Subcutaneous abdominal adipose tissue (tissue), 5 donors: ENCODE measurements around the gene DAP3.
"Not testable (repeated sequence)": the region's sequence is repeated elsewhere in the genome, so short reads cannot be mapped to it uniquely, and the experiment has no call there.

Experiments used
- H3K27ac ChIP-seq: one replicate; pipeline ENCODE4 v1.7.0; 2013; ENCODE audit warnings: low read depth, mild to moderate bottlenecking, inconsistent platforms, low read length, moderate library complexity
- H3K27me3 ChIP-seq, 5 donors: one replicate each; pipeline ENCODE4 v1.7.0; 2013; ENCODE audit warnings: low read length in 5 of 5, inconsistent platforms in 1 of 5; ENCODE audit not compliant: control insufficient read depth in 5 of 5, insufficient read depth in 4 of 5
- H3K36me3 ChIP-seq, 5 donors: one replicate each; pipeline ENCODE4 v1.7.0; 2013; ENCODE audit warnings: low read length in 5 of 5; ENCODE audit not compliant: control insufficient read depth in 5 of 5, insufficient read depth in 5 of 5
- H3K4me1 ChIP-seq, 5 donors: one replicate each; pipeline ENCODE4 v1.7.0; 2013; ENCODE audit warnings: low read length in 5 of 5, mild to moderate bottlenecking in 3 of 5, moderate library complexity in 1 of 5; ENCODE audit not compliant: control insufficient read depth in 5 of 5, insufficient read depth in 5 of 5
- H3K4me3 ChIP-seq, 5 donors: one replicate each; pipeline ENCODE4 v1.7.0; 2013; ENCODE audit warnings: low read length in 5 of 5, low read depth in 1 of 5
- H3K9ac ChIP-seq, 5 donors: one replicate each; pipeline ENCODE4 v1.7.0; 2013; ENCODE audit warnings: low read length in 5 of 5, mild to moderate bottlenecking in 4 of 5, moderate library complexity in 3 of 5
- H3K9me3 ChIP-seq, 5 donors: one replicate each; pipeline ENCODE4 v1.7.0; 2013; ENCODE audit warnings: low read length in 5 of 5; ENCODE audit not compliant: control insufficient read depth in 5 of 5
- donor health status: healthy.
- donor health status: healthy.
- donor health status: healthy.
- donor health status: healthy.
- donor health status: healthy.

DAP3 gene

DNA sequence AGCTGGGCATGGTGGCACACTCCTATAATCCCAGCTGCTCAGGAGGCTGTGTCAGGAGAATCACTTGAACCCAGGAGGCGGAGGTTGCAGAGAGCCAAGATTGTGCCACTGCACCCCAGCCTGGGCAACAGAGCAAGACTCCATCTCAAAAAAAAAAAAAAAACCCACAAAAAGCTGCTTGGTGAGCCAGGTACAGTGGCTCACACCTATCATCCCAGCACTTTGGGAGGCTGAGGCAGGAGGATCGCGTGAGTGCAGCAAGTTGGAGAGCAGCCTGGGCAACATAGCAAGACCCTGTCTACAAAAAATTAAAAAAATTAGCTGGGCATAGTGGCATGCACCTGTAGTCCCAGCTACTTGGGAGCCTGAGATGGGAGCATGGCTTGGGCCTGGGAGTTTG, 26.2 kb downstream of the DAP3 start:
- H3K36me3 ChIP-seq = peaks cover 4 to 17% (median 15%) of the 10 kb centered on the region in 5 donors
- not testable (repeated sequence) for H3K27me3 ChIP-seq, H3K27ac ChIP-seq, H3K4me1 ChIP-seq, H3K4me3 ChIP-seq, H3K9me3 ChIP-seq, H3K9ac ChIP-seq

GRCh38 chr1:155715777-155716176, 26.9 kb downstream of the DAP3 start:
- H3K27ac ChIP-seq = no peak overlapping the region
- H3K4me1 ChIP-seq = no peaks in the 10 kb centered on the region
- H3K4me3 ChIP-seq = no peak overlapping the region
- no peaks in the 10 kb centered on the region for H3K27me3 ChIP-seq
- peaks cover 4 to 17% (median 15%) of the 10 kb centered on the region in 5 donors for H3K36me3 ChIP-seq
- H3K9ac ChIP-seq = no peak overlapping the region
- no peaks in the 10 kb centered on the region for H3K9me3 ChIP-seq

DNA sequence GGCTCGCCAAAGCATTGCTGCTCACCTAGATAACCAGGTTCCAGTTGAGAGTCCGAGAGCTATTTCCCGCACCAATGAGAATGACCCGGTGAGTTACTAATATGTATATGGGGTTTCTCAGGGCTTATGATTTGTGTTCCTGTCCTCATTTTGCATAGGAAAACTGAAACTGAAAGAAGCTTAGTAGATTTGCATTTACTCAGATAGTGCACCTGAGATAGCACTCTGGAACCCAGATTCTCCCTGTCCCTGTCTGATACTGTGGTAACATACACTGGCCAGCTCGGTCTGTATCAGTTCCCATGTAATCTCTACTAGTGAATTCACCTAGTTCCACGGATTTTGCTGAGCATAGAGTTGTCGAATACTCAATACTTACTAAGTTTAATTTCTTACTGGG, 28.1 kb downstream of the DAP3 start:
- no peaks in the 10 kb centered on the region for H3K9me3 ChIP-seq
- H3K4me1 ChIP-seq = no peaks in the 10 kb centered on the region
- H3K4me3 ChIP-seq = no peak overlapping the region
- H3K27ac ChIP-seq = no peak overlapping the region
- no peak overlapping the region for H3K9ac ChIP-seq
- no peaks in the 10 kb centered on the region for H3K27me3 ChIP-seq
- H3K36me3 ChIP-seq = peaks cover 4 to 24% (median 15%) of the 10 kb centered on the region in 5 donors

GRCh38 chr1:155718524-155719115, 29.7 kb downstream of the DAP3 start:
- H3K27ac ChIP-seq, H3K4me1 ChIP-seq, H3K9ac ChIP-seq, H3K4me3 ChIP-seq, H3K27me3 ChIP-seq, H3K9me3 ChIP-seq: not testable (repeated sequence)
- peaks cover 4 to 31% (median 11%) of the 10 kb centered on the region in 5 donors for H3K36me3 ChIP-seq

DNA sequence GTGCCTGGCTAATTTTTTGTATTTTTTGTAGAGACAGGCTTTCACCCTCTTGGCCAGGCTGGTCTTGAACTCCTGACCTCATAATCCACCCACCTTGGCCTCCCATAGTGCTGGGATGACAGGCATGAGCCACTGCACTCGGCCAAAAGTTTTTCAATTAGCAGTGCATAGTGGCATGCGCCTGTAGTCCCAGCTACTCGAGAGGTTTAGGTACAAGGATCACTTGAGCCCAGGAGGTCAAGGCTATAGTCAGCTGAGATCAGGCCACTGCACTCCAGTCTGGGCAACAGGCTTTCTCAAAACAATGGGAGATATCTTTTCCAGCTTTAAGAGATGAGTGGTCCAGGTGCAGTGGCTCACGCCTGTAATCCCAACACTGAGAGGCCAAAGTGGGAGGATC, 30.8 kb downstream of the DAP3 start:
- Histone ChIP-seq H3K9me3 (no peaks in the 10 kb centered on the region), H3K27ac (no peak overlapping the region), H3K9ac (no peak overlapping the region), H3K4me3 (no peak overlapping the region), H3K4me1 (no peaks in the 10 kb centered on the region), H3K27me3 (no peaks in the 10 kb centered on the region), H3K36me3 (peaks cover 4 to 31% (median 9%) of the 10 kb centered on the region in 5 donors)

DNA sequence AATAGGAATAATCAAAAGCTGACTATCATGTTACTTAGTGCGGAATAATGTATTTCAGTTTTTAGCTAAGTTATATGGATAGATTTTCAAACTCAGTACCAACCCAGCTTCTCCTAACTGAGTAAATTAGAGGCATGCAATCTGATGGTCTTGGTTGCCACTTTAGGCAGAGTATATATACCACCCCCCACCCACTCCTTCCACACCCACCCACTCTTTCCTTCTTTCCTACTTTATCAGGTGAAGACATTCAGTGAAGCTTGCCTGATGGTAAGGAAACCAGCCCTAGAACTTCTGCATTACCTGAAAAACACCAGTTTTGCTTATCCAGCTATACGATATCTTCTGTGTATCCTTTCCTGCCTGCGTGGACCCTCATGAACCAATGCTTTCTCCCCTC, 36.3 kb downstream of the DAP3 start:
- Histone ChIP-seq H3K27me3 (no peaks in the 10 kb centered on the region), H3K4me1 (no peaks in the 10 kb centered on the region), H3K36me3 (peaks cover 3 to 34% (median 10%) of the 10 kb centered on the region in 5 donors), H3K9me3 (no peaks in the 10 kb centered on the region), H3K4me3 (no peak overlapping the region), H3K9ac (no peak overlapping the region), H3K27ac (no peak overlapping the region)

DNA sequence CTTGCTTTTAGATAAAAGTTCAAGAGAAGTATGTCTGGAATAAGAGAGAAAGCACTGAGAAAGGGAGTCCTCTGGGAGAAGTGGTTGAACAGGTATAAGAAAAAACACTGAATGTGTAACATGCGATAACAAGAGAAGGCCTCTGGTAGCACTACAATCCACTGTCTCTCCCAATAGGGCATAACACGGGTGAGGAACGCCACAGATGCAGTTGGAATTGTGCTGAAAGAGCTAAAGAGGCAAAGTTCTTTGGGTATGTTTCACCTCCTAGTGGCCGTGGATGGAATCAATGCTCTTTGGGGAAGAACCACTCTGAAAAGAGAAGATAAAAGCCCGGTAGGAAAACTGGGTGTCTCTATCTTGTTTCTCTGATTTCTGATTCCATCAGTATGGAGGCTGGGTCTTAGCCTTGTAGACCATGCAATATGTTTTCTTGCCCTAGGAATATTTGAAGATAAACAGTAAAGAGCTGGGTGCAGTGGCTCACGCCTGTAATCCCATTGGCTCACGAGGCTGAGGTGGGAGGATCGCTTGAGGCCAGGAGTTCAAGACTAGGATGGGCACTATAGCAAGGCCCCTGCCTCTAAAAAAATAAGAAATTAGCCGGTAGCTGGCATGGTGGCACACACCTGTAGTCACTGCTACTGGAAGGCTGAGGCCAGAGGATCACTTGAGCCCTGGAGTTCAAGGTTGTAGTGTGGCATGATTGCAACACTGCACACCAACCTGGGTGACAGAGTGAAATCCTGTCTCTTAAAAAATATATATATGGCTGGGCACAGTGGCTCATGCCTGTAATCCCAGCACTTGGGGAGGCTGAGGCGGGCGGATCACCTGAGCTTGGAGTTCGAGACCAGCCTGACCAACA, 40.4 kb downstream of the DAP3 start:
- H3K4me1 ChIP-seq = no peaks in the 10 kb centered on the region
- H3K9ac ChIP-seq = no peak overlapping the region
- no peak overlapping the region for H3K4me3 ChIP-seq

DNA sequence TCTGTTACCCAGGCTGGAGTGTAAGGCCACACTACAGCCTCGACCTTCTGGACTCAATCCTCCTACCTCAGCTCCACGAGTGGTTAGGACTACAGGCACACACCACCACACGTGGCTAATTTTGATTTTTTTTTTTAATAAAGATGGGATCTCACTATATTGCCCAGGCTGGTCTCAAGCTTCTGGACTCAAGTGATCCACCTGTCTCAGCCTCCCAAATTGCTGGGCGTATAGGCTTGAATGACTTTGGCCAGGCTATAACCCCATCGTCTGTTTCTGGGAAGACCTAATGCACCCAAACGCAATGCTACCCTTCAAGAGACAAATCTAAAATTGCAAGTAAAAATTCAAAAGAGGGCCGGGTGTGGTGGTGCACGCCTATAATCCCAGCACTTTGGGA, 52.1 kb downstream of the DAP3 start:
- Histone ChIP-seq H3K4me1 (peaks cover 0 to 7% (median 5%) of the 10 kb centered on the region in 5 donors), H3K4me3 (no peak overlapping the region), H3K27me3 (no peaks in the 10 kb centered on the region), H3K36me3 (peaks cover 11 to 31% (median 24%) of the 10 kb centered on the region in 5 donors), H3K9ac (no peak overlapping the region), H3K27ac (no peak overlapping the region), H3K9me3 (no peaks in the 10 kb centered on the region)

More for the DNA sequence above, 40.4 kb downstream of the DAP3 start:
- H3K27me3 ChIP-seq = no peaks in the 10 kb centered on the region
- peaks cover 10 to 43% (median 25%) of the 10 kb centered on the region in 5 donors for H3K36me3 ChIP-seq
- no peak overlapping the region for H3K27ac ChIP-seq
- no peaks in the 10 kb centered on the region for H3K9me3 ChIP-seq

DNA sequence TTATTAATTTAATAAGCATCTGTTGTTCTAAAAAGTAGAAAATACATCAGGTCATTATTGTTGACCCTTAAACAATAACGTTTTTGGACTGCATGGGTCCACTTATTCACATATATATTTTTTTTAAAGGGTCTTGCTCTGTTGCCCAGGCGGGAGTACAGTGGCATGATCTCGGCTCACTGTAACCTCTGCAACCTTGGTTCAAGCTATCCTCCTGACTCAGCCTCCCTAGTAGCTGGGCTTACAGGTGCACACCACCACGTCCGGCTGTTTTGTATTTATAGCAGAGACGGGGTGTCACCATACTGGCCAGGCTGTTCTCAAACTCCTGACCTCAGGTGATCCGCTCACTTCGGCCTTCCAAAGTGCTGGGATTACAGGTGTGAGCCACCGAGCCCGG, 53.0 kb downstream of the DAP3 start:
- H3K9ac ChIP-seq = no peak overlapping the region
- no peak overlapping the region for H3K27ac ChIP-seq
- H3K36me3 ChIP-seq = peaks cover 8 to 22% (median 17%) of the 10 kb centered on the region in 5 donors
- no peak overlapping the region for H3K4me3 ChIP-seq
- H3K27me3 ChIP-seq = no peaks in the 10 kb centered on the region
- H3K4me1 ChIP-seq = peaks cover 0 to 7% (median 5%) of the 10 kb centered on the region in 5 donors
- no peaks in the 10 kb centered on the region for H3K9me3 ChIP-seq

DNA sequence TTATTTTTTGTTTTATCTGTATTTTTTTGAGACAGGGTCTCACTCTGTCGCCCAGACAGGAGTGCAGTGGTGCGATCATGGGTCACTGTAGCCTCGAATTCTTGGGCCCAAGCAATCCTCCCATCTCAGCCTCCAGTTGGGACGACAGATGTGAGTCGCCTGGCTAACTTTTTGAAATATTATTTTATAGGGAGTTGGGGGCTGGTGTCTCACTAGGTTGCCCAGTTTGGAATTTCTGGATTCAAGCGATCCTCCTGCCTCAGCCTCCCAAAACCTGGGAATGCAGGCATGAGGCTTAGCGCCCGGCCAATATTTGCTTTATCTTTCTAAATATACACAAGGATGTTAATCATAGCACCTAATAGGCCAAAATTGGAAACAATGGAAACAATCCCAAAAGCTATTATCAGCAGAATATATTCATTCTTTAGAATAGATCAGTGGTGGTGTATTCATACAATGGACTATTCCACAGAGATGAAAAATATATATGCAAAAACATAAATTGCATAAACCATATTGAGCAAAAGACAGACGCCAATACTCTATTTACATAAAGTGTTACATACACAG, 55.9 kb downstream of the DAP3 start:
- Histone ChIP-seq H3K9ac (peak overlapping the region in 4 of 5 donors; percentile 80 to 92 (median 83)), H3K27me3 (no peaks in the 10 kb centered on the region), H3K9me3 (no peaks in the 10 kb centered on the region)

More for the DNA sequence above, 55.9 kb downstream of the DAP3 start:
- Histone ChIP-seq H3K36me3 (peaks cover 0 to 11% (median 5%) of the 10 kb centered on the region in 5 donors), H3K27ac (peak overlapping the region; percentile 6), H3K4me3 (peak overlapping the region; percentile 71 to 88 (median 80)), H3K4me1 (peaks cover 0 to 11% (median 5%) of the 10 kb centered on the region in 5 donors)
